WERI-Rb-1 (cell line): ENCODE measurements around the gene EHBP1.

Experiments used
- DNase-seq: peaks from one replicate; pipeline ENCODE4 v3.0.0-alpha.2; 2020
- H3K27ac ChIP-seq: fragments of 250-450 bp; sonication (Bioruptor Pico); 2 replicates; pipeline ENCODE4 v1.5.1; 2020; ENCODE audit warnings: mild to moderate bottlenecking, moderate library complexity
- H3K27me3 ChIP-seq: fragments of 250-450 bp; sonication (Bioruptor Pico); 2 replicates; pipeline ENCODE4 v1.5.1; 2021; ENCODE audit warnings: mild to moderate bottlenecking, low read depth, moderate library complexity; ENCODE audit not compliant: insufficient read depth, severe bottlenecking
- H3K36me3 ChIP-seq: fragments of 250-450 bp; sonication (Bioruptor Pico); 2 replicates; pipeline ENCODE4 v1.5.1; 2020; ENCODE audit warnings: mild to moderate bottlenecking, moderate library complexity
- H3K4me3 ChIP-seq: 2 replicates; pipeline ENCODE4 v1.5.1; 2011; ENCODE audit warnings: low read depth, mild to moderate bottlenecking, control low read depth, low read length
- H3K9me3 ChIP-seq: fragments of 250-450 bp; sonication (Bioruptor Pico); 2 replicates; pipeline ENCODE4 v1.5.1; 2021; ENCODE audit warnings: mild to moderate bottlenecking, moderate library complexity; ENCODE audit not compliant: severe bottlenecking
- TF ChIP-seq, protein P1 (sequence below): IDR thresholded peaks from 2 replicates; pipeline ENCODE4 v1.5.1; 2011; ENCODE audit warnings: low read depth, mild to moderate bottlenecking, control low read depth, inconsistent platforms, low read length

Gene EHBP1

DNA sequence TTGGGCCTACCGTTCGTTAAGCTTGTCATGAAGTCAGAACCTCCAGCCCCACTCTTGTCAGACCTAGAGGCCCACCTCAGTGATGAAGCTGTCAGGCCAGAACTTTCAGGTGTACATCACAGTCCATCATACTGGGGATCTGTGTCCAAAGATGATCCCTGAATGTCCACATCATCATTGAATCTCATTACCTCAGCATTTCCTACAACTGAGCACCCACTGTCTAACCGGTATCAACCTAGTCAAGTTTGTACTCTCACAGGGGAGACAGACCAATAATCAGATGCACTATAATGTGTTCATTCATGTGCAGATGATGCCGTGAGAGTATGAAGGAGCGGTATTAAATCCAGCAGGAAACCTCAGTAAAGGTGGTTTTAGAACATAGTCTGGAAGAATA, 36.3 kb upstream of the EHBP1 start:
- no peaks in the 10 kb centered on the region for H3K27me3 ChIP-seq
- H3K36me3 ChIP-seq: no peaks in the 10 kb centered on the region
- no peak for DNase-seq
- TF ChIP-seq, protein P1, sequence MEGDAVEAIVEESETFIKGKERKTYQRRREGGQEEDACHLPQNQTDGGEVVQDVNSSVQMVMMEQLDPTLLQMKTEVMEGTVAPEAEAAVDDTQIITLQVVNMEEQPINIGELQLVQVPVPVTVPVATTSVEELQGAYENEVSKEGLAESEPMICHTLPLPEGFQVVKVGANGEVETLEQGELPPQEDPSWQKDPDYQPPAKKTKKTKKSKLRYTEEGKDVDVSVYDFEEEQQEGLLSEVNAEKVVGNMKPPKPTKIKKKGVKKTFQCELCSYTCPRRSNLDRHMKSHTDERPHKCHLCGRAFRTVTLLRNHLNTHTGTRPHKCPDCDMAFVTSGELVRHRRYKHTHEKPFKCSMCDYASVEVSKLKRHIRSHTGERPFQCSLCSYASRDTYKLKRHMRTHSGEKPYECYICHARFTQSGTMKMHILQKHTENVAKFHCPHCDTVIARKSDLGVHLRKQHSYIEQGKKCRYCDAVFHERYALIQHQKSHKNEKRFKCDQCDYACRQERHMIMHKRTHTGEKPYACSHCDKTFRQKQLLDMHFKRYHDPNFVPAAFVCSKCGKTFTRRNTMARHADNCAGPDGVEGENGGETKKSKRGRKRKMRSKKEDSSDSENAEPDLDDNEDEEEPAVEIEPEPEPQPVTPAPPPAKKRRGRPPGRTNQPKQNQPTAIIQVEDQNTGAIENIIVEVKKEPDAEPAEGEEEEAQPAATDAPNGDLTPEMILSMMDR: no peak
- H3K27ac ChIP-seq: no peak overlapping the region
- no peak overlapping the region for H3K4me3 ChIP-seq
- H3K9me3 ChIP-seq: no peaks in the 10 kb centered on the region

DNA sequence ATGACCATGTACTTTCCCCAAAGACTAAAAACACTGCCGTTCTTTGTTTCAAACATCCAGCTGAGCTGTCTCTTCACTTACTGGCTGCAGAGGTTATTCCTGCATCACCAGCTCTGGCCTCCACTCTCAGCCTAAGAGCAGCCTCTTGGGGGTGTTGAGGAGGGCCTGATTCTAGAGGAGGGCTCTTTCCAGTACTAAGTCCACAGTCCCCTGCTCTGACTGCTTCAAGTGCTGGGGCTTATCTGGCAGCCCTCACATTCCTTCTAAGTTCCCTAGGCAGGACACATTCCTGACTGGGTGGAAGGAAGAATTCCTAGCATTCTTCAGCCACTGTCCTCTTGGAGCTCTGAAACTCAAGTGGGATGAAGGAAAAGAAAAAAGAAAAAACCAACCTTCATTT, 32.9 kb upstream of the EHBP1 start:
- H3K27me3 ChIP-seq: no peaks in the 10 kb centered on the region
- H3K27ac ChIP-seq: no peak overlapping the region
- TF ChIP-seq, protein P1: no peak
- H3K36me3 ChIP-seq: no peaks in the 10 kb centered on the region
- H3K4me3 ChIP-seq: no peak overlapping the region
- DNase-seq: no peak
- H3K9me3 ChIP-seq: no peaks in the 10 kb centered on the region

DNA sequence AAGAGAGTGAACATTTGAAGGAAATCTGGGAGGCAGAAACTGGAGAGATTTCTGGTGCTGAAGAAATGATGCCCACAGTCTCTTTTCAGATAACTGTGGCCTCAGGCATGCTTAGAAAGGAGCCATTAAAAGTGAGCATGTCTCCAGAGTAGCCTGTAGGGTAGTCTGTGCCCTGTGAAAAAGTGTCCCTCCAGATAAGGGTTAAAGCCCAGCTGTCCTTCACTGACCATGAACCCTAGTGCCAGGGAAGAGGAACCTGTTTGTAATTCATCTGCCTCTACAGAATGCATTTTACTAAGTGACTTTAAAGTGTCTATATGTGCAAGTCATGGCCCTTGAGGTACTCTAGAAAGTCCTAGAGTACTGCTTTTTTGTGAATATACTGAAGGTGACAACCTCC, 30.5 kb upstream of the EHBP1 start:
- no peaks in the 10 kb centered on the region for H3K9me3 ChIP-seq
- H3K27ac ChIP-seq: no peak overlapping the region
- H3K27me3 ChIP-seq: no peaks in the 10 kb centered on the region
- TF ChIP-seq, protein P1: no peak
- DNase-seq: no peak
- H3K36me3 ChIP-seq: no peaks in the 10 kb centered on the region
- no peak overlapping the region for H3K4me3 ChIP-seq

DNA sequence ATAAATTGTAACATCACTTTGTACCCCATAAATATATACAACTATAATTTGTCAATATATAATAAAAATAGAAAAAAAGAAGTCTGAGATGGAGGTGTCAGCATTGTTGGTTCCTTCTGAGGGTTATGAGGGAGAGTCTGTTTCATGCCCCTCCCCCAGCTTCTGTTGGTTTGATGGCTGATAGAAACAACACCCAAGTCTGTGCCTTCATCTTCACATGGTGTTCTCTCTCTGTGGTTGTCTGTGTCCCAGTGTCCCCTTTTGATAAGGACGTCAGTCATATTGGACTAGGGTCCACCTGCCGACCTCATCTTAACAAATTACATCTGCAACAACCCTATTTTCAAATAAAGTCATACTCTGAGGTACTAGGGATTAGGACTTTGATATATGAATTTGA, 20.3 kb upstream of the EHBP1 start:
- TF ChIP-seq, protein P1: no peak
- H3K4me3 ChIP-seq: no peak overlapping the region
- H3K9me3 ChIP-seq: no peaks in the 10 kb centered on the region
- DNase-seq: no peak
- H3K27me3 ChIP-seq: no peaks in the 10 kb centered on the region
- no peak overlapping the region for H3K27ac ChIP-seq
- no peaks in the 10 kb centered on the region for H3K36me3 ChIP-seq

DNA sequence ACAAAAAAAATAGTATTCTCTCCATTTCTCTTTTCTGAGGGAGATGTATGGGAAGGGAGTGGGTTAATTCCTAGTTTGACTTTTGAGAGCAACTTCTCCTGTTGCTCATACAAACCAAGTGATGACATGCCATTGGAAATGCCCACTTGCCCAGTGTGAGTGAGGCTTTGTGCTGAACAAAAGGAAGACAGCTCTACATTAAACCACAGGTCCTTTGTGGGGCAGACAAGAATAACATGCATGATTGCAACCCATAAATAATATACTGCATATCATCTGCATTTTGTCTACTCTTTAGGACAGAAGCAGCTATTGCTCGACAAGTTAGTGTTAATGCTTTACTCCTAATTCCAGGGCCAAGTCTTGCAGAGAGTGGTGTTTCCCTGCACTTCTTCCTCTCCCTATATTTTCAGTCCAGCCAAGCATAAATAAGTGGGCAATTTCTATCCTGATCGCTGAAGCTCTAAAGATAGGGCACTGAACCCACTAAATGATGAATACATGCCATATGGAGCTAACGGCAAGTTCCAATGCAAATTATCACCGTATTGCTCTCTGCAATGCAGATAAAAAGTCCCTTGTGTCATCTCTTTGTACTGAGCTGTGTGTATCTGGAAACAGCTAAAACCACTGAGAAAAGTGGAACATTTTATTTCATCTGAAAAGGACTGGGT, 19.4 kb upstream of the EHBP1 start:
- no peaks in the 10 kb centered on the region for H3K27me3 ChIP-seq
- no peaks in the 10 kb centered on the region for H3K9me3 ChIP-seq
- H3K36me3 ChIP-seq: no peaks in the 10 kb centered on the region
- TF ChIP-seq, protein P1: no peak
- DNase-seq: no peak
- H3K27ac ChIP-seq: no peak overlapping the region
- no peak overlapping the region for H3K4me3 ChIP-seq

DNA sequence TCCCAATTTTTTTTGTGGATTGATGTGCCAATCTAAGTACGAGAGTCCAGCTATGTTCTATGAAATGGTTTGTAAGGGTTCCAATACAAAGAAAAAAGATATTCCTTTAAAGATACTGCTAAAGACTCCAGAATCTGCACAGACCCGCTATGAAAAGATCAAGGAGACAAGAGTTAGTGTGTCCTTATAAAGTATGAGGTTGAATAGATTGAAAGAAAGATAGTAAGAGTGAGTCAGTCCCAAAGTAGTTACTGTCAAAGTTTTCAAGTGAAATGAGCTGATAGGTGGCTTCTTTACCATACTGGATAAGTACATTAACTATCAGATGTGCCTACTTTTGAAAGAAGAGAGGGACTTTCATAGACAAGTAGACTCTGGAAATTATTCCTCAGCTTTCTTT, 17.9 kb upstream of the EHBP1 start:
- H3K9me3 ChIP-seq: no peaks in the 10 kb centered on the region
- H3K27me3 ChIP-seq: no peaks in the 10 kb centered on the region
- DNase-seq: no peak
- H3K36me3 ChIP-seq: no peaks in the 10 kb centered on the region
- TF ChIP-seq, protein P1: no peak
- H3K27ac ChIP-seq: no peak overlapping the region
- H3K4me3 ChIP-seq: no peak overlapping the region
